Activated CD8-positive, alpha-beta memory T cell treated with anti-CD3 and anti-CD28 coated beads for 48 hours (primary cell): Measurements from ENCODE around the gene OR9A2.

Source experiments
- DNase-seq, 3 experiments: peaks; one replicate each; pipeline ENCODE4 v3.0.0-alpha.2; 2020; ENCODE audit warnings: low read depth in 2 of 3, low spot score in 2 of 3

The OR9A2 gene

GRCh38 chr7:143023047-143023446 lies 3.9 kb downstream of the OR9A2 start:
- DNase-seq, result no peak

- DNase-seq, result no peak
These were observed 8.0 kb downstream of the OR9A2 start for GRCh38 chr7:143018931-143019330.

- DNase-seq, result no peak
These were observed 9.9 kb downstream of the OR9A2 start for GRCh38 chr7:143016996-143017395.

GRCh38 chr7:143015926-143016490 lies 10.9 kb downstream of the OR9A2 start:
- DNase-seq, result no peak

- DNase-seq, result no peak
These were observed 11.8 kb downstream of the OR9A2 start for GRCh38 chr7:143015084-143015483.

- no peak for DNase-seq
These were observed 13.0 kb downstream of the OR9A2 start for GRCh38 chr7:143013893-143014292.

GRCh38 chr7:143013473-143013872 lies 13.5 kb downstream of the OR9A2 start:
- no peak for DNase-seq

- no peak for DNase-seq
These were observed 14.5 kb downstream of the OR9A2 start for GRCh38 chr7:143012409-143012808.

GRCh38 chr7:143012001-143012400 lies 14.9 kb downstream of the OR9A2 start:
- no peak for DNase-seq

- DNase-seq, result peak; percentile 49 to 73 (median 67)
These were observed 18.7 kb downstream of the OR9A2 start for GRCh38 chr7:143008007-143008901.

GRCh38 chr7:143005632-143006260 lies 21.2 kb downstream of the OR9A2 start:
- no peak for DNase-seq

- DNase-seq, result no peak
These were observed 23.4 kb downstream of the OR9A2 start for GRCh38 chr7:143003393-143004051.

- no peak for DNase-seq
These were observed 24.0 kb downstream of the OR9A2 start for GRCh38 chr7:143002898-143003297.

GRCh38 chr7:143002106-143002505 lies 24.8 kb downstream of the OR9A2 start:
- no peak for DNase-seq

GRCh38 chr7:143000648-143001047 lies 26.3 kb downstream of the OR9A2 start:
- DNase-seq, result no peak

- no peak for DNase-seq
These were observed 27.1 kb downstream of the OR9A2 start for GRCh38 chr7:142999793-143000192.

GRCh38 chr7:142998966-142999365 lies 28.0 kb downstream of the OR9A2 start:
- DNase-seq, result no peak

GRCh38 chr7:142997456-142997989 lies 29.4 kb downstream of the OR9A2 start:
- DNase-seq, result no peak

- no peak for DNase-seq
These were observed 34.5 kb downstream of the OR9A2 start for GRCh38 chr7:142992427-142992826.

GRCh38 chr7:142984297-142984696 lies 42.6 kb downstream of the OR9A2 start:
- DNase-seq, result no peak

GRCh38 chr7:142983825-142984224 lies 43.1 kb downstream of the OR9A2 start:
- DNase-seq, result no peak
